Neural crest cell (in vitro differentiated cells): ENCODE data around the gene ZFAND3. TPM values are rescaled to one million over a fixed set of nuclear protein-coding genes. Genes with fewer than 3 reads are reported as not detected.

Experiments used
- DNase-seq: peaks from one replicate; pipeline ENCODE4 v3.0.0; 2021; ENCODE audit warnings: low read depth, mixed read lengths, low spot score
- H3K27ac Mint-ChIP-seq: one replicate; pipeline ENCODE4 v1.8.0; 2021; ENCODE audit warnings: mild to moderate bottlenecking, mixed read lengths; ENCODE audit not compliant: unreplicated experiment
- H3K27me3 Mint-ChIP-seq: 2 replicates; pipeline ENCODE4 v1.8.0; 2021; ENCODE audit warnings: low read depth, mild to moderate bottlenecking, mixed read lengths
- H3K36me3 Mint-ChIP-seq: 2 replicates; pipeline ENCODE4 v1.8.0; 2021; ENCODE audit warnings: low read depth, mild to moderate bottlenecking, mixed read lengths
- H3K4me1 Mint-ChIP-seq: 2 replicates; pipeline ENCODE4 v1.8.0; 2021; ENCODE audit warnings: mixed read lengths
- H3K4me3 Mint-ChIP-seq: one replicate; pipeline ENCODE4 v1.8.0; 2021; ENCODE audit warnings: mild to moderate bottlenecking, mixed read lengths
- H3K9me3 Mint-ChIP-seq: 2 replicates; pipeline ENCODE4 v1.8.0; 2021; ENCODE audit warnings: mixed read lengths
- total RNA-seq: library from RNA; stranded (reverse); gene quantifications from 2 replicates; pipeline ENCODE4 v1.2.1, GENCODE V29; 2021
- TF ChIP-seq, protein P1 (sequence below): fragments of 200-600 bp; sonication (generic); conservative IDR thresholded peaks from 2 replicates; pipeline ENCODE4 v1.5.0; 2021; ENCODE audit warnings: antibody characterized with exemption, mild to moderate bottlenecking

Gene ZFAND3
- total RNA-seq, 1 donor from 2014 or later: 65.9 TPM

DNA sequence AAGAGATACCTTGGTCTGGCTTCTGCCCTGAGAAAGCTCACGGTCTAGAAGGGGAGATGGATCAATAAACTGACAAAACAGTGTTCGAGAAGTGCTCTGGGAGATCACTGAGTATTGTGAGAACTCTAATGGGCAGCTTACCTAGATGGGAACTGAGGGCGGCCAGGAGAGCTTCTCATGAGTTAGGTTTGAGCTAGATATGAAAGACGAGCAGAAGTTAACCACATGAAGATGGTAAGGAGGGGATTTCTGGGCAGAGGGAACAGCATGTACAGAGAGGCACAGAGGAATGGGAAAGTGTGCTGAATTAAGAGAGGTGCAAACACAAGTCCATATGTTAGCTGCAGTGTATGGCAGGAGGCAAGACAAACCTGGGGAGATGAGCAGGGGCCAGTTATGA is 11.9 kb downstream of the ZFAND3 start:
- TF ChIP-seq, protein P1, sequence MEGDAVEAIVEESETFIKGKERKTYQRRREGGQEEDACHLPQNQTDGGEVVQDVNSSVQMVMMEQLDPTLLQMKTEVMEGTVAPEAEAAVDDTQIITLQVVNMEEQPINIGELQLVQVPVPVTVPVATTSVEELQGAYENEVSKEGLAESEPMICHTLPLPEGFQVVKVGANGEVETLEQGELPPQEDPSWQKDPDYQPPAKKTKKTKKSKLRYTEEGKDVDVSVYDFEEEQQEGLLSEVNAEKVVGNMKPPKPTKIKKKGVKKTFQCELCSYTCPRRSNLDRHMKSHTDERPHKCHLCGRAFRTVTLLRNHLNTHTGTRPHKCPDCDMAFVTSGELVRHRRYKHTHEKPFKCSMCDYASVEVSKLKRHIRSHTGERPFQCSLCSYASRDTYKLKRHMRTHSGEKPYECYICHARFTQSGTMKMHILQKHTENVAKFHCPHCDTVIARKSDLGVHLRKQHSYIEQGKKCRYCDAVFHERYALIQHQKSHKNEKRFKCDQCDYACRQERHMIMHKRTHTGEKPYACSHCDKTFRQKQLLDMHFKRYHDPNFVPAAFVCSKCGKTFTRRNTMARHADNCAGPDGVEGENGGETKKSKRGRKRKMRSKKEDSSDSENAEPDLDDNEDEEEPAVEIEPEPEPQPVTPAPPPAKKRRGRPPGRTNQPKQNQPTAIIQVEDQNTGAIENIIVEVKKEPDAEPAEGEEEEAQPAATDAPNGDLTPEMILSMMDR: no peak
- DNase-seq: no peak
- Mint-ChIP-seq H3K4me1 (peaks cover 20% of the 10 kb centered on the region), H3K27ac (no peak overlapping the region), H3K36me3 (peaks cover 26% of the 10 kb centered on the region), H3K27me3 (no peaks in the 10 kb centered on the region), H3K4me3 (no peak overlapping the region), H3K9me3 (peaks cover 7% of the 10 kb centered on the region)

DNA sequence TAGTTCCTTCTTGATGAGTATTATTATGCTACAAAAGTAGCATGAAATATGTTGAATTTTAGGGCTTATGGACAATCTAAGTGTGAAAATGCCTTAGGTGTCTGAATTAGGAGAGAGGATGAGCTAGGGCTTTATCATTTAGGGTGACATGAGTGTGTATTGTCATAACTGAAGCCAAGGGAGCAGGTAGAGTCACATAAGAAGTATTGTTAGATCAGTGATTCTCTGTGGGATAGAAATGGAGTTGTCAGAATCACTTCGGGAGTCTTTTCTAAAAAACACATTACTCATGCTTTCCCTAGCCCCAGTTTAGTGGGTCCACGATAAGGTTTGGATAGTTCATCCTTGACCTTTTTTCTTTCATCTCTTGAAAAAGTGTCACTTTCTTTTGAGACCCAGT is 16.4 kb downstream of the ZFAND3 start:
- DNase-seq: no peak
- H3K27me3 Mint-ChIP-seq: no peaks in the 10 kb centered on the region
- H3K4me3 Mint-ChIP-seq: no peak overlapping the region
- H3K4me1 Mint-ChIP-seq: peaks cover 12% of the 10 kb centered on the region
- TF ChIP-seq, protein P1: no peak
- H3K36me3 Mint-ChIP-seq: peaks cover 37% of the 10 kb centered on the region
- H3K9me3 Mint-ChIP-seq: peaks cover 7% of the 10 kb centered on the region
- H3K27ac Mint-ChIP-seq: no peak overlapping the region

DNA sequence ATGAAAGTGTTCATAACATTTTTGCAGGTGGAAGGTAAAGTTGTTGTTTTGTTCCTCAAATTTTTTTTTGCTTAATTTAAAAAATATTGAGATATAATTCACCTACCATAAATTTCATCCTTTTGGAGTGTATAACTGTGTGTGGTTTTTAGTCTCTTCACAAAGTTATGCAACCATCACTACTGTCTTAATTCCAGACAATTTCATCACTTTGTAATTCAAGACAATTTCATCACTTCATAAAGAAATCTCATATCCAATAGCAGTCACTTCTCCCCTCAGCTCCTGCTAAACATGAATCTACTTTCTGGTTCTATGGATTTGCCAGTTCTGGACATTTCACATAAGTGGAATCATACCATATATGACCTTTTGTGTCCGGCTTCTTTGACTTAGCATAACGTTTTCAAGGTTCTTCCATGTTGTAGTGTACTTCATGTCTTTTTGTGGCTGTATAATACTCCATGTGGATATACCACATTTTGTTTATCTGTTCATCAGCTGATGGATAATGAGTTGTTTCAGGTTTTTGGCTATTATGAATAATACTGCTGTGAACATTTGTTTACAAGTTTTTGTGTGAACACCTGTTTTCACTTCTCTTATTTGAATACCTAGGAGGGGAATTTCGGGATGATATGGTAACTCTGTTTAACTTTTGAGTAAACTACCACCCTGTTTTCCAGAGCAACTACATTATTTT is 18.8 kb downstream of the ZFAND3 start:
- TF ChIP-seq, protein P1: no peak
- peaks cover 6% of the 10 kb centered on the region for H3K4me1 Mint-ChIP-seq

DNA sequence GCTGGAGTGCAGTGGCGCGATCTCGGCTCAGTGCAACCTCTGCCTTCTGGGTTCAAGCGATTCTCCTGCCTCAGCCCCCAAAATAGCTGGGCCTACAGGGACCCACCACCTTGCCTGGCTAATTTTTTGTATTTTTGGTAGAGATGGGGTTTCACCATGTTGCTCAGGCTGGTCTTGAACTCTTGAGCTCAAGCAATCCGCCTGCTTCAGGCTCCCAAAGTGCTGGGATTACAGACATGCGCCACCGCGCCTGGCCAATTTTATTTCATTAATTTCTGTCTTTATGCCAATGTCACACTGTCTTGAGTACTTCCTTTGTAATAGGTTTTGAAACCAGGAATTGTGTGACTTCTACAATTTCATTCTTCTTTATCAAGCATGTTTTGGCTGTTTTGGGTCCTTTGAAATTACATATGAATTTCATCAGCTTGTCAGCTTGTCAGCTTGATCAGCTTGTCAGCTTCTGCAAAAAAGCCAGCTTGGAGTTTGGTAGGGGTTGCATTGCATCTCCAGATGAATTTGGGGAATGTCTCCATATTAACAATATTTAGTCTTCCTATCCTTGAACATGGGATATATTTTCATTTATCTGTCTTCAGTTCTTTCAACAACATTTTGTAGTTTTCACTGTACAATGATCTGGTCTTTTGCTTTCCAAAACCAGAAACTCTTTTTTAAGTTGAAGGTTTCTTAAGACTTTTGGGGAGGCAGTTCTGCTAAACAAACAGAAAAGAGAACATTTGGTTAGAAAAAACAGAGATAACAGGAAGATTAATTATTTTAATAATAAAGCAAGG is 20.8 kb downstream of the ZFAND3 start:
- peaks cover 6% of the 10 kb centered on the region for H3K4me1 Mint-ChIP-seq

More for the DNA sequence above, 18.8 kb downstream of the ZFAND3 start:
- no peak overlapping the region for H3K4me3 Mint-ChIP-seq
- no peaks in the 10 kb centered on the region for H3K27me3 Mint-ChIP-seq
- no peak for DNase-seq
- no peak overlapping the region for H3K27ac Mint-ChIP-seq
- peaks cover 25% of the 10 kb centered on the region for H3K36me3 Mint-ChIP-seq
- peaks cover 7% of the 10 kb centered on the region for H3K9me3 Mint-ChIP-seq

DNA sequence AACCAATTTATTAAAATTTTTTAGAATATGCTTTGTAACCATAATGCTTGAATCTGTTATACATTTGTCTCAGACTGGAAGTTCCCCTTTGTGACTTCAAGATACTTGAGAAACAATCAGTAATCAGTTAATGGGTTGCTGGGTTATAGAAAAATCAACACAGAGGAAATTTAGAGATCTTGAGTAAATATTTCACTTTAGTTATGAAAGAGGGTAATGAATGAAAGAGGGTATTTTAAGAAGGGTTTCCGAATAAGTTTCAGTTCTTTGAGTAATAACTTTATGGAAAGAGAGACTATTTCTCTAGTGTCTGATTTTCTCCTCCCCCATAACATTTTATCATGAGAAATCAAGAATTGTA is 21.4 kb downstream of the ZFAND3 start:
- Mint-ChIP-seq H3K4me3 (no peak overlapping the region), H3K4me1 (peaks cover 6% of the 10 kb centered on the region)

More for the DNA sequence above, 20.8 kb downstream of the ZFAND3 start:
- DNase-seq: no peak
- H3K9me3 Mint-ChIP-seq: peaks cover 2% of the 10 kb centered on the region
- no peak overlapping the region for H3K4me3 Mint-ChIP-seq
- peaks cover 20% of the 10 kb centered on the region for H3K36me3 Mint-ChIP-seq
- no peak overlapping the region for H3K27ac Mint-ChIP-seq
- H3K27me3 Mint-ChIP-seq: no peaks in the 10 kb centered on the region
- TF ChIP-seq, protein P1: no peak

More for the DNA sequence above, 21.4 kb downstream of the ZFAND3 start:
- TF ChIP-seq, protein P1: no peak
- Mint-ChIP-seq H3K9me3 (no peaks in the 10 kb centered on the region), H3K27me3 (no peaks in the 10 kb centered on the region), H3K27ac (no peak overlapping the region), H3K36me3 (peaks cover 17% of the 10 kb centered on the region)
- DNase-seq: no peak
